IPS-18c (cell line): ENCODE data around the gene RABGAP1.
"Not testable (repeated sequence)": the region's sequence is repeated elsewhere in the genome, so short reads cannot be mapped to it uniquely, and the experiment has no call there.

ENCODE experiments used
- H3K4me3 ChIP-seq: 2 replicates; pipeline ENCODE4 v1.7.0; 2013; ENCODE audit warnings: low read depth, mild to moderate bottlenecking, low read length, moderate library complexity; ENCODE audit not compliant: insufficient read depth
- H3K9me3 ChIP-seq: one replicate; pipeline ENCODE4 v1.6.1; 2013; ENCODE audit warnings: mild to moderate bottlenecking, low read length, moderate library complexity; ENCODE audit not compliant: control insufficient read depth, insufficient read depth

The RABGAP1 gene

DNA sequence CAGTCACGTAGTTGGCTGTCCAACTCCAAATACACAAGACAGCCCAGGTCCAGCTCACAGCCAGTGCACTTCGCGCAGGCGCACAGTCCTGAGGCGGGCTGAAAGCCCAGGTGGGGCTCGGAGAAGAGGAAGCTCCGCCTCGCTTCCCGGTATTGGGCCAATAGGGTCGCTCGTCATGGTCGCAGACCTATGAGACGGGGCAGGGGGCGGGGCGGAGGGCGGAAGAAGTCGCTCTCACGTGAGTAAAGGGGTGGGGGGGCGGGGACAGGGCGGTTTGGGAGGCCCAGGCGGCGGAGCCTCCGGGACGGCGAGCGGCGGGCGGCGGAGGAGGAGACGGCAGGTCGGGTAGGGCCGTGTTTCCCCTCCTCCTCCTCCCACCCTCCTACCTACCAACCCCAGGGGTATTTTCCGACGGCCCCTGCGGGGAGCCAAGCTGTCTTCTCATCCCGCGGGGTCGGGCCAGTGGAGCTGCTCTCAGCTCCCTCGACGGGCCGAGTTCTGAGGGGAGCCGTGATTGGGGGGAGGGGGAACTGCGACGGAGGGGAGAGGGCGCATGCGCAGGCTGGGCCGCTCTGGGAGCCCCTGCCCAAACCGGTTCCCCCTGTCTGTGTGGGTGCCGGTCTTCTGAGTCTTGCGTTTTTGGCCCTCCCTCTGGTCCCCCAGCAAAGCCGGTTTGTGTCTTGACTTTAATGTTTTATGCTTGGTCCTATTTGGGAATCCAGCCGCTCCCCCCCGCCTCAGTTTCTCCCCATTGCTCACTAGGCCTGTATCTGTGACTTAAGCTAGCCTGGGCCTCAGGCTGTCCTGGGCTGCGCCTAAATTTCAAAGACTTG is at the start of gene RABGAP1:
Gene RABGAP1 (plus strand): TSS at position 272 of the 833 bp plus-strand sequence. CDS start 16,040 bp downstream, outside the sequence.
- Histone ChIP-seq H3K9me3 (no peaks in the 10 kb centered on the region), H3K4me3 (peak within 1 kb of the TSS; percentile 72)

DNA sequence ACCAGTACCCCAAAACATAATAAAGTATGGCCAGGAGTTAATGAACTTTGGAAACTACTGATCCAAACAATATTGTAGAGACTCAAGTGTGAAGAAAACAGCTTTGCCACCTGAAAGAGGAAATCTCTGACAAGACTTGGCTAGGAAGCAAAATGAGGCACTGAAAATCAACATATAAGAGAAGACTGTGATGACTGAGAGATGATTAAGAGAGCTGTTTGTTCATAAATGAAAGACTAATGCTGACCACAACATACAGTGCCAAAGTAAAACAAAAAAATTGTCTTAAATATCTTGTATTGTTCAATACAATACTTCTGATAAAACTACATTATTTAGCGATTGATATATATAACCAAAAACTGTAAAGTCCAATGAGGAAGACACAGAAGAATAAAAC is 42.9 kb upstream of the RABGAP1 start:
- no peak overlapping the region for H3K4me3 ChIP-seq
- no peaks in the 10 kb centered on the region for H3K9me3 ChIP-seq

DNA sequence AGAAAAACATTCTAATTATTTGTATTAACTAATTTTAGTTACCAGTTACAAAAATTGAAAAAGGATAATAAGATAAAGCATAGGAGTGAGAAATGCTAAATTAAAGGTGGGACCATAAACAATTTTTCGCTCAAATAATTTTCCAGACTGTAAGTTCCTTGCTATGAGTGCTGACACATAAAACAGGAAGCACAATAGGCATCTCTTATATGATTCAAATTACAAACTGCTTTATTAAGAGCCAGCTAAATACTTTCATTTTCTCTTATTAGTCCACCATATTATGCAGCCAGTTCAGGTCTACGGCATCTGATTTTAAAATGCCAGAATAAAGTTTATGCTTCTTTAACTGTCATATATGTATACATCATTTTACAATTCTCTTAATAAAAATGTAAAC is 40.0 kb upstream of the RABGAP1 start:
- Histone ChIP-seq H3K4me3 (no peak overlapping the region), H3K9me3 (no peaks in the 10 kb centered on the region)

DNA sequence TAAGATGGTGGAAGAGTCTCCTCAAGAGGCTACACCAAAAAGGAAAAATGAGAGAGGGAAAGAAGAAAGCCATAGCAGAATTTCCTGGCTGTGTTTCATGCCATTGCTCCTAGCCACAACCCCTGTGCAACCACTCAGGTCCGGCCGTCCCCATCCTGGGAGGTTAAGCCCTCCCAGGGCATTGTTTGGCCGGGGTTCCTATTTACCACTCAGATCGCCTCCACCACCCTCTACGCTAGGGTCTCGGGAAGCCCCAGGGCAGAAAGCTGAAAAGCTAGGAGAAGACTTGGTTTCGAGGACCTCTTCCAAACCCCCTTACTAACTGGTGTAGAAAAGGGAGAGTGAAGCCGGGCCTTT is 36.4 kb upstream of the RABGAP1 start:
- Histone ChIP-seq H3K4me3 (peak overlapping the region; percentile 95), H3K9me3 (no peaks in the 10 kb centered on the region)

DNA sequence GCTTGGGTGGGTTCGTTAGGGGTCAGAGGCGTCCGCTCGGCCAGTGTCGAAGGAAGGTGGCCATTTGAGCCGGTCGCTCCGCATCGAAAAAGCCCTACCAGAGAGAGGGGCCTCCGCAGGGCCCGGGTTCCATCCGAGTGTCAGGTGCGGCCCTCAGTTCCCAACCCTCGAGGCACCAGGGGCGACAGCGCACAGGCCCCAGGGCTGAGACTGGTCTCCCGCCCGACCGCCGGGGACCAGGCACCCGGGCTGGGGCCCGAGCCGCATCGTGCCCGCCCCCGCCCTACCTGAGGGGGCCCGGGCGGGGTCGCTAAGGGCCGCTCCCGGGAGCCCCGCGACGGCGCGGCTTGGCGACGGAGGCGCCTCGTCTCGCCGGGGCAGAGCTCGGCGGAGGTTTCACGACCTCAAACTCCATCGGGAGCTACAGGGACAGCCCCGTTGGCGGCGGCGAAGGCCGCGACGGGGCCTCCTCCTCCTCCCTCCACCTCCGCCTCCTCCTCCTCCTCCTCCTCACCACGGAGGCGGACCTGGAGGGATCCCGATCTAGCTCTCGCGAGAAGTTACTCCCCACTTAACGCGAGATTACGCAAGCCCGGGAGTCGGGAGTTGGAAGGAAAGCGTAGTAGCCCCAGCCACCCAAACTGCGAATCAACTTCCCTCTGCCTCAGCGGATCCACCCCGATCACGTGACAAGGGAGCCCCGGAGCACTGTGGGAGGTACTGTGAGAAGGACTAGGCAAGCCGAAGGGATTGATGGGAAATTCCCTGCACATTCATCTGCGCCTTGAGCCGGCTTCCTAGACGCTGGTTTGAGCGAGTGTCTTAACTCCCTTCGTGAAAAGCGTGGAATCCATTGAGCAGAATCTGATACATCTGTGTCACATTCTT is 35.8 kb upstream of the RABGAP1 start, which contains the start of gene RC3H2:
Gene RC3H2 (minus strand): TSS at position 537 of the 888 bp plus-strand sequence. CDS start 7,850 bp downstream, outside the sequence.
- no peaks in the 10 kb centered on the region for H3K9me3 ChIP-seq
- peak within 1 kb of the TSS; percentile 95 for H3K4me3 ChIP-seq

DNA sequence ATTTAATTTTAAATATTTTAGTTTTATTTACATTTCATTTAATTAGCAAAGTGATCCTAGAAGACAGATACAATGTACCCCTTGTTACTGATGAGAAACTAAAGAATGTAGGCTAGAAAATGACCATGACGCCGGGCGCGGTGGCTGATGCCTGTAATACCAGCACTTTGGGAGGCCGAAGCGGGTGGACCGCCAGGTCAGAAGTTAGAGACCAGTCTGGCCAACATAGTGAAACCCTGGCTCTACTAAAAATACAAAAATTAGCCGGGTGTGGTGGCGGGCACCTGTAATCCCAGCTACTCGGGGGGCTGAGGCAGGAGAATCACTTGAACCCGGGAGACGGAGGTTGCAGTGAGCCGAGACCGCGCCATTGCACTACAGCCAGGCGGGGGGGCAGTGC is 34.7 kb upstream of the RABGAP1 start:
- H3K9me3 ChIP-seq, H3K4me3 ChIP-seq: not testable (repeated sequence)

DNA sequence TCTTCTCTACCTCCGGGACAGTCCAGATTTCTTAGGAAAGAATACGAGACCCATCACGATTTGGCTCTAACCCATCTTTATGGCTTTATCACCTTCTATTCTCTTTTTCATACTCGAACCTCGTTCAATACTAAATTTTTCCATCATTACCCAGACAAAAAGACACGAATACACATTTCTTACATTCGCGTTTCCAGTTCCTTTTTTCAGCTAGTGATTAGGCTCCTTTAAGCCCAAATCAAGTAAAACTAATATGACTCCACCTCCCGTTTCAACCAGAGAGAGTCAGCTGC is 28.2 kb upstream of the RABGAP1 start:
- Histone ChIP-seq H3K4me3 (peak overlapping the region; percentile 94), H3K9me3 (no peaks in the 10 kb centered on the region)

DNA sequence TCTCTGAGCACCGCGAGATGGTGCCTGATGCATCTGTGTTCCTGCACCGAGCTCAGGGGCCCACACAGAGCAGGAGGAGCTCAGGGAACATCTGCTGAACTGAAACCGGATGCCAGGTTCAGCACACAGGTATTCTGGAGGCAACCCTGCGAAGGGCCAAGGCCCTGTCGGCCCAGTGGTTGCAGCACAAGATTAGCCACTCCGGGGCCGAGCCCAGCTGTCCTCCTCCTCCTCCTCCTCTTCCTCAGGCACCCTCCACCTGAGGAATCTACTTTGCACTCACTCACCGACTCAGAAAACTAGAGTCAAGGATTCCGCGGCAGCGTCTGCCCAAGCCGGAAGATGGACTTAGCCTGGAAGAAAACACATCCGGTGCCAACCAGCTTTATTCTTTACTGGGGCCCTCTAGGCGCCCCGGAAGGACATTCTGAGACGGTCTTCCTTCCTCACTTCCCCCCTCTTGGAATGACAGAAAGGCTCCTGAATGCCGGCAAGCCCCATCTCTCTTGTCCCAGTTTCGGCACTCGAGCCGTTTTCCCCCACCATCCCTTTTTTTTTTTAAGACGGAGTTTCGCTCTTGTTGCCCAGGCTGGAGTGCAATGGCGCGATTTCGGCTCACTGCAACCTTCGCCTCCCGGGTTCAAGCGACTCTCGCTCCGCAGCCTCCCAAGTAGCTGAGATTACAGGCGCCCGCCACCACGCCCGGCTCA is 27.7 kb upstream of the RABGAP1 start, which contains the start of gene ZBTB6:
Gene ZBTB6 (minus strand): TSS at position 360 of the 710 bp plus-strand sequence. CDS start 1,251 bp downstream, outside the sequence.
- peak within 1 kb of the TSS; percentile 94 for H3K4me3 ChIP-seq
- H3K9me3 ChIP-seq, result no peaks in the 10 kb centered on the region

DNA sequence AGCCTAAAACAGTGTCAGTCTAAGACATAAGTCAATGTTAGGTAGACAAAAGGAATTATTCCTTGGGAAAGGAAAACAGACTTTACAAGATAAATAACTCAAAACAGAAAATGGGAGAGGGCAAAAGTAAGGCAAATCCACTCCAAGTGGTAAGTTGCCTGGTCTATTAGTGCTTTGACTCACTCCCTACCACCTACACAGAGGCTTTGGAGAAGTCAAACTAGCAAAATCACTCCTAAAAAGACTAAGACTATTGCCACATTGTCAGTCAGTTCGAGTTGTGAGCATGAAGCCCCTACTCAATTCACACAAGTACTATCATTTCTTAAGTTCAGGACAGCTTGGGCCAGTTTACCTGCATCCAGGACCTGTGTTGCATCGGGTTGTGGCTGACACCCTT is 22.5 kb upstream of the RABGAP1 start:
- Histone ChIP-seq H3K9me3 (no peaks in the 10 kb centered on the region), H3K4me3 (no peak overlapping the region)

DNA sequence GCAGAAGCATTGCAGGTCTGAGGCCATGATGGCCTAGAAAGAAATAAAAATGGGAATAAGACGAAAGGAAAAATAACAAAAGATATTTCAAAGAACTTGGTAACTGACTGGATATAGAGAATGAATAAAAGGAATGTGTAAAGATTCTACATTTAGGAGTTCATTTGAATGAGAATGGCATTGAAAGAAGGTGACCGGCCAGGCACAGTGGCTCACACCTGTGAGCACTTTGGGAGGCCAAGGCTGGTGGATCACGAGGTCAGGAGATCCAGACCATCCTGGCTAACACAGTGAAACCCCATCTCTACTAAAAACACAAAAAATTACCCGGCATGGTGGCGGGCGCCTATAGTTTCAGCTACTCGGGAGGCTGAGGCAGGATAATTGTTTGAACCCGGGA is 18.1 kb upstream of the RABGAP1 start:
- H3K4me3 ChIP-seq, result no peak overlapping the region
- no peaks in the 10 kb centered on the region for H3K9me3 ChIP-seq

DNA sequence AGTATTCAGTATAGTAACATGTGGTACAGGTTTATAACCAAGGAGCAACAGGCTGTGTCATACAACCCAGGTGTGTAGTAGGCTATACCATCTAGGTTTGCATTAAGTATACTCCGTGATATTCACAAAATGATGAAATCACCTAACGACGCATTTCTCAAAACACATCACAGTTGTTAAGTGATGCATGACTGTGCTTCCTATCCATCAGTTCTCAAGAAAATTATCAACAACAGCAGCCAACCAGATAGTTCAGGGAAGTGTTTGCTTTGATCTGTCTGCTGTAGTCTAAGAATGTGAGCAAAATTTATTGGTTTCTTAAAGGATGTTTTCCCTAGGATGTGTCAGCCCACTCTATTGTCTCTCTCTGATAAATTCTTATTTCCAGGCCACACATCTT is 16.9 kb upstream of the RABGAP1 start:
- no peak overlapping the region for H3K4me3 ChIP-seq

DNA sequence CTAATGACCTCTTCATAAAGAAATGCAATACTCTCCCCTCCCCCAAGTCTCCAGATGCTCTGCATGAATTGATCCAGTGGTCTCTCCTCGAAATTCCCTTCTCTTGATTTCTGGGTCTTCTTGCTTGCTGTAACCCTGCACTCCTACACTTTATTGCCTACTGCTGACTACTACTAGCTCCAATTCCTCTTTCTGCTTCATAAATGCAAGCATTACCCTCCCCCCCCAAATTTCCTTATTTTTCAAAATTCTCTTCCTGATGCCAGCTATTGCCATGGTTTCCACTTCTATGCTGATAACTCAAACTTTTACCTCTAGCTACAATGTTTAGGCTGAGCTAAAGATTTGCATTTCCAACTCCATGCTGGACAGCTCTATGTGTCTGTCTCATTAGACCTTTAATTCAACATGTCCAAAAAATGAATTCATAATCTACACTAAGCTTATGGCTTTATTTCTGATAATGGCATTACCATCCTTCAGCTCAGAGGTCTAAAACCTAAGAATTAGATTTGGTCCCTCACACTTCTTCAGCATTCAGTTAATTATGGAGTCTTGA is 10.9 kb upstream of the RABGAP1 start:
- Histone ChIP-seq H3K4me3 (no peak overlapping the region; the same call in 1 of the 2 replicates), H3K9me3 (no peaks in the 10 kb centered on the region)

More for the DNA sequence above, 16.9 kb upstream of the RABGAP1 start:
- no peaks in the 10 kb centered on the region for H3K9me3 ChIP-seq

DNA sequence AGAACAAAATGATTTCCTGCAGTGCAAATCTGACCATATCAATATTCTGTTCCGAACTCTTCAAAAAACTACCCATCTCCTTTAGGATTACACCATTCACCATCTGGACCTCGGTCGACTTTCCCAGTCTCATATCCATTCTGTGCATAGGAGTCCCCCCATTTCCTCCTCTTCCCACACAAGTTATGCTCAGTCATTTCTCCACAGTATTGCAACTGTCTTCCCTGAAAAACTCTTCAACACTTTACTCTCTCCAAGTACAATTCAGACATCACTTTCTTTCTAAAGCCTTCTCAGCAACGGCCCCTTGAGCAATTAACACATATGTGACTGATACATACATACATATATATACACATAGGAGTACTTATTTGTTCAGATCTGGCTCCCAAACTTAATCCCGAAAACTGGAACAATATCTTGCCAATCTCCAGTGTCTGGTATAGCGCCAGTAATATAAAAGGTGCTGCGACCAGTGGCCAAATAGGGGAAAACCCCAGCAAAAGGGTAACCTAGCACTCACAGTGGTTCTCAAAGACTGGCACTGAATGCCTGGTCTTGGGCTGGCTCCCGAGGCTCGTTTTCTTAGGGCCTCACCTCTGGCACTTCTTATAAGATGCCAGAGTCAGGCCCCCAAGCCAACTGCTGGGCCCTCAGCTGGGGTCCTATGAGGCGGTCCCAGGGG is 10.1 kb upstream of the RABGAP1 start:
- Histone ChIP-seq H3K9me3 (no peaks in the 10 kb centered on the region), H3K4me3 (peak overlapping the region; percentile 81)

DNA sequence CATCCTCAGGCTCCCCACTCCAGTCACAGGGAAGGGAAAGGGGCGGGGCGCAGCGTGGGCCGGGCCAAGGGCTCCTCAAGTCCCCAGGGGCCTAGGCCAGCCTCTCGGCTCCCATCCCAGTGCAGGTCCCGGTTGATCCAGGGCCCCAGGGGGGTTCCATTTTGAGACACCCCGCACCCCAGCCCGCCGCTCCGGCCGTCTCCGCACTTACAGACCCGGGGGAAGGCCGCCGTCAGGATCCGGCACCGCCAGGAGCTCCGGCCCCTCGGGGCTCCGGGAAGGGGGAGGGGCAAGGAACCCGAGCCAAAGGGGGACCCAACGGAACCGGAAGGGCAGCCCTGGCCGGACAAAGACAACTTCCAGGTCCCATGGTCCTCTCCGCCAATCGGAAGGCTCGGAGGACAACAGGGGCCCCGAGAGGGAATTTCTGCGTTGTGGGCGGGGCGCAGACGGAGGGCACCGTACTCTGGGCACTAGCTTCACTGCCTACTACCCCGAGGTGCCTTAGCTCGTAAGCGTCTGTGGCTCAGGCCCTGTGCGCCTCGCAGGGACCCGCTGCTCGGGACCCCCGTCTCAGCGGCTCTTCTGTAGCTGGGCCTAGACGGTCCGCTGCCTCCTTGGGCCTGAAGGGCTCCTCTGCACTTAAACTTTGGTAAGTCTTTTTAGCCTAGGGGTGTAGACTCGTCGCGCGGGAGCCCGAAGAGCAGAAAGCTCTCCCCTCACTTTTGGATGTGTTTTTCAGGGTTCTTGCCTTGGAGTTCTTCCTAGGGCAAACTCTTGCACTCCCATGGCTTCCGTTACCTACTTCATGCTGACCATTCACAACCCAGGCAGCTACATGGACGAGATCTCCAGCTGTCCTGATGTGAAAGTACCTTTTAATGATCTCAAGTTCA is 9.3 kb upstream of the RABGAP1 start, which contains the start of gene ZBTB26:
Gene ZBTB26 (minus strand): TSS at position 287 of the 896 bp plus-strand sequence. CDS start 11,578 bp downstream, outside the sequence.
- H3K9me3 ChIP-seq, result no peaks in the 10 kb centered on the region
- H3K4me3 ChIP-seq, result peak within 1 kb of the TSS; percentile 81

DNA sequence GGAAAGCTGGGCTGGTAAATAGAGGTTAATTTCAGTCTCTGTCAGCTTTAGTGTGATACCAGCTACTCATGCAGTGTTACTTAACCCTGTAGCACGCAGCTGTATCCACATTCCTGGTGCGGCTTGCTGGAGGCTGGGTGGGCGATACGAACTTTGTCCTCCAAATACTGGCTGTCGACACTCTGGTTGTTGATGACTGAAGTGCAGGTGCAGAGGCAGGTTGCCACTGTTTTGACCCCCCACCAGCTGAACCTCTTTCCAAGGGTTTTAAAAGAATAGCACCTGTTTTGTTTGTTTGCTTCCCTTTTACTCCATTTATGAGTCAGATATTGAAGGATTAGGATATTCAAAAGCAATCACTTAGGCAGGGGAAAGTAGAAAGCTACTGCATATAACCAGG is 4.4 kb upstream of the RABGAP1 start:
- Histone ChIP-seq H3K9me3 (no peaks in the 10 kb centered on the region), H3K4me3 (no peak overlapping the region)

DNA sequence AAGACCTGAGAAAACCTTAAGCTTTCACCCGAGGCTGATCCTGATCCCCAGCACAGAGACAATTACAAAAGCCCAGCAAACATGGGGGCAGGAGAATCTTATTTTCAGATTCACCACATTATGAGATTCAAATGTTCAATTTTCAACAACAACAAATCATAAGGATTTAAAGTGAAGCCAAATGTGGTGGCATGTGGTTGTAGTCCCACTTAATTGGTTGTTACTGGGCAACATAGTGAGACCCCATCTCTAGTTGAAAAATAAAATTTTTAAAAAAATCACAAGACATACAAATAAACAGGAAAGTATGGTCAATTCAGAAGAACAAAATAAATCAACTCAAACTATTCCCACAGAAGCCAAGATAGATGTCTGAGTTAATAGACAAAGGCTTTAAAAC is 3.9 kb upstream of the RABGAP1 start:
- Histone ChIP-seq H3K4me3 (no peak overlapping the region), H3K9me3 (no peaks in the 10 kb centered on the region)
